Neuronal stem cell (in vitro differentiated cells): Measurements from ENCODE around the gene FBF1.
"Not testable (repeated sequence)": the region's sequence is repeated elsewhere in the genome, so short reads cannot be mapped to it uniquely, and the experiment has no call there.

Source experiments
- DNase-seq: peaks from one replicate; pipeline ENCODE4 v3.0.0-alpha.2; 2013; ENCODE audit warnings: low spot score
- H2AFZ ChIP-seq: one replicate; pipeline ENCODE4 v1.6.1; 2013; ENCODE audit warnings: mild to moderate bottlenecking, low read length, inconsistent platforms
- H2AK5ac ChIP-seq: 2 replicates; pipeline ENCODE4 v1.6.1; 2013; ENCODE audit warnings: low read depth, mild to moderate bottlenecking, inconsistent platforms, low read length, moderate library complexity, mixed read lengths
- H2BK120ac ChIP-seq: 2 replicates; pipeline ENCODE4 v1.6.1; 2013; ENCODE audit warnings: low read depth, mild to moderate bottlenecking, inconsistent platforms, low read length, moderate library complexity, mixed read lengths
- H2BK12ac ChIP-seq: one replicate; pipeline ENCODE4 v1.6.1; 2013; ENCODE audit warnings: low read length, inconsistent platforms
- H2BK15ac ChIP-seq: 2 replicates; pipeline ENCODE4 v1.6.1; 2013; ENCODE audit warnings: mild to moderate bottlenecking, low read length, inconsistent platforms, mixed read lengths
- H2BK5ac ChIP-seq: one replicate; pipeline ENCODE4 v1.6.1; 2013; ENCODE audit warnings: inconsistent platforms, mild to moderate bottlenecking, low read length, moderate library complexity
- H3K14ac ChIP-seq: one replicate; pipeline ENCODE4 v1.6.1; 2013; ENCODE audit warnings: low read length, inconsistent platforms
- H3K18ac ChIP-seq: 2 replicates; pipeline ENCODE4 v1.6.1; 2013; ENCODE audit warnings: low read length, inconsistent platforms
- H3K23ac ChIP-seq: 2 replicates; pipeline ENCODE4 v1.6.1; 2013; ENCODE audit warnings: low read depth, mild to moderate bottlenecking, mixed read lengths, low read length, inconsistent platforms; ENCODE audit not compliant: poor library complexity
- H3K27ac ChIP-seq: replicated peaks from 3 replicates; pipeline ENCODE4 v1.5.1; 2013; ENCODE audit warnings: low read length, inconsistent platforms
- H3K27me3 ChIP-seq, 3 experiments: 2 replicates each; pipeline ENCODE4 v1.6.1; 2013; ENCODE audit warnings: low read length in 3 of 3, mild to moderate bottlenecking in 2 of 3, inconsistent platforms in 1 of 3, low read depth in 1 of 3, mixed read lengths in 1 of 3, moderate library complexity in 1 of 3; ENCODE audit not compliant: control insufficient read depth in 3 of 3, insufficient read depth in 3 of 3
- H3K36me3 ChIP-seq, 2 donors: replicated peaks in 1 of 2; 2 replicates each; pipeline ENCODE4 v1.6.1; 2013; ENCODE audit warnings: low read length in 2 of 2; ENCODE audit not compliant: control insufficient read depth in 2 of 2, insufficient read depth in 2 of 2
- H3K4ac ChIP-seq: 2 replicates; pipeline ENCODE4 v1.6.1; 2013; ENCODE audit warnings: inconsistent platforms, mild to moderate bottlenecking, low read length, moderate library complexity
- H3K4me1 ChIP-seq, 2 donors: 1 replicate in 1 of 2; 2 replicates in 1 of 2; pipeline ENCODE4 v1.6.1; 2013; ENCODE audit warnings: low read length in 2 of 2, low read depth in 1 of 2; ENCODE audit not compliant: control insufficient read depth in 2 of 2, insufficient read depth in 1 of 2
- H3K4me2 ChIP-seq: one replicate; pipeline ENCODE4 v1.6.1; 2013; ENCODE audit warnings: mild to moderate bottlenecking, low read length, inconsistent platforms; ENCODE audit not compliant: insufficient read depth, poor library complexity, severe bottlenecking
- H3K4me3 ChIP-seq, 2 donors: 2 replicates each; pipeline ENCODE4 v1.5.1; 2013; ENCODE audit warnings: low read length in 2 of 2, mild to moderate bottlenecking in 2 of 2, inconsistent platforms in 1 of 2, moderate library complexity in 1 of 2
- H3K79me1 ChIP-seq: one replicate; pipeline ENCODE4 v1.6.1; 2013; ENCODE audit warnings: low read depth, mild to moderate bottlenecking, inconsistent platforms, low read length, moderate library complexity
- H3K9ac ChIP-seq: one replicate; pipeline ENCODE4 v1.6.1; 2013; ENCODE audit warnings: mild to moderate bottlenecking, low read depth, low read length, inconsistent platforms; ENCODE audit not compliant: poor library complexity
- H3K9me3 ChIP-seq, 2 donors: replicated peaks in 1 of 2; 2 replicates each; pipeline versions ENCODE3 to v1.6.1; 2013; ENCODE audit warnings: low read length in 2 of 2, mild to moderate bottlenecking in 2 of 2, inconsistent platforms in 1 of 2, low read depth in 1 of 2, mixed read lengths in 1 of 2, moderate library complexity in 1 of 2; ENCODE audit not compliant: control insufficient read depth in 2 of 2, insufficient read depth in 1 of 2
- H4K8ac ChIP-seq: one replicate; pipeline ENCODE4 v1.6.1; 2013; ENCODE audit warnings: low read depth, mild to moderate bottlenecking, inconsistent platforms, low read length, moderate library complexity
- H4K91ac ChIP-seq: one replicate; pipeline ENCODE4 v1.6.1; 2013; ENCODE audit warnings: low read length, low read depth, mild to moderate bottlenecking, inconsistent platforms; ENCODE audit not compliant: poor library complexity
- WGBS, 2 donors: extraction: QIAGEN DNeasy Blood & Tissue Kit; methylation state at CpG; one replicate each; pipeline ENCODE4 v1.1.7; 2013; ENCODE audit warnings: missing lambda C conversion rate in 2 of 2, mixed read lengths in 1 of 2; ENCODE audit not compliant: insufficient read length in 2 of 2, insufficient replicate concordance in 1 of 2; ENCODE audit errors: extremely low coverage in 2 of 2; 5-methylcytosine and 5-hydroxymethylcytosine counted together

The FBF1 gene

DNA sequence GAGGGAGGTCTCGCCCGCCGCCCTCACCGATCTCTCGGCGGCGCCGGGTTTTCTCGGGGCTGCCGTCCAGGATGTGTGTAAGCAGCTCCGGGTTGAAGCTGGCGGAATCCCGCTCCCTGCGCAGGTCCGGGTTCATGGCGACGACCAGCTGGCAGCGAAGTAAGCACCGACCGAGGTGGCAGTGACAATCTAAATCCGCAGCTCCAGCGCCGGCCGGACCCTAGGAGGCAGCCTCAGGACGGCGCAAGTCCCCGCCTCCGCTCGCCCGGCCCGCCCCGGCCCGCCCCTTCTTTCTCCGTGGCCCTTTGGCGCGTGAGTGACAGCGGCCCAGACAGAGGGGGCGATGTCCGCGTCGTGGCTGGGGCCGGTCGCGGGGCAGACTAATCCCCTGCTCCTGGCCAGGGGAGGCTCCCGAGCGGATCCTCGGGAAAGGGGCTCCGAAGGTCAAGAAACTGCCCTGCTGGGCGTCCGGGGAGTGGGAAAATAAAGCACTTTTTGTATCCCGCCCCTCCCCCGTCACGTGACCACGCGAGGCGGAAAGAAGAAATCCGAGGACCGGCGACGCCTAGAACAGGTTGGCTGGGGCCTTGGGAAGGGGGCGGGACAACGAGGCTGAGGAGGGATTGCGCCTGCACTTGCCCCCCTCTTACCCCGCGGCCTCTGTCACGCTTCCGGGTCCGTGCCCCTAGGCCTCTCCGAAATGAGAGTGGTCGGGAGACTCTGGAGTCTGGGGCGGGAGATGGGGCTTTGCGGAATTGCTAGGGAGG is 38.3 kb upstream of the FBF1 start, which contains the start of the genes ACOX1 and TEN1:
Gene ACOX1 (minus strand): TSS at position 229 of the 767 bp plus-strand sequence. CDS start 93 bp downstream, at position 136.
Gene TEN1 (plus strand): TSS at position 303 of the 767 bp plus-strand sequence. CDS start 6,953 bp downstream, outside the sequence.
- no peaks in the 10 kb centered on the region for H3K4me1 ChIP-seq
- no peak within 1 kb of the TSS for H4K8ac ChIP-seq
- no CpG with 5 or more reads among the region's 72 CpGs for WGBS, 2 donors
- peak within 1 kb of the TSS; percentile 10 for H2BK120ac ChIP-seq
- no peak within 1 kb of the TSS for H4K91ac ChIP-seq
- H2AK5ac ChIP-seq, result peak within 1 kb of the TSS; percentile 49
- no peaks in the 10 kb centered on the region for H3K9me3 ChIP-seq
- H3K79me1 ChIP-seq, result no peaks in the 10 kb centered on the region
- H3K9ac ChIP-seq, result peak within 1 kb of the TSS; percentile 91
- H3K4me2 ChIP-seq, result peak within 1 kb of the TSS; percentile 90
- peak within 1 kb of the TSS; percentile 93 for H2AFZ ChIP-seq
- H3K36me3 ChIP-seq, result peaks cover 0 to 7% of the 10 kb centered on the region in 2 donors
- peak within 1 kb of the TSS; percentile 67 to 87 for H3K4me3 ChIP-seq
- peak within 1 kb of the TSS; percentile 70 for H2BK15ac ChIP-seq
- peak within 1 kb of the TSS; percentile 12 for H3K23ac ChIP-seq
- H2BK12ac ChIP-seq, result no peak within 1 kb of the TSS
- DNase-seq, result peak; percentile 96
- H2BK5ac ChIP-seq, result peak within 1 kb of the TSS; percentile 95
- peak within 1 kb of the TSS; percentile 66 for H3K14ac ChIP-seq
- H3K27ac ChIP-seq, result peak within 1 kb of the TSS; percentile 100
- H3K27me3 ChIP-seq, result no peaks in the 10 kb centered on the region
- H3K4ac ChIP-seq, result no peak within 1 kb of the TSS
- H3K18ac ChIP-seq, result peak within 1 kb of the TSS; percentile 100

DNA sequence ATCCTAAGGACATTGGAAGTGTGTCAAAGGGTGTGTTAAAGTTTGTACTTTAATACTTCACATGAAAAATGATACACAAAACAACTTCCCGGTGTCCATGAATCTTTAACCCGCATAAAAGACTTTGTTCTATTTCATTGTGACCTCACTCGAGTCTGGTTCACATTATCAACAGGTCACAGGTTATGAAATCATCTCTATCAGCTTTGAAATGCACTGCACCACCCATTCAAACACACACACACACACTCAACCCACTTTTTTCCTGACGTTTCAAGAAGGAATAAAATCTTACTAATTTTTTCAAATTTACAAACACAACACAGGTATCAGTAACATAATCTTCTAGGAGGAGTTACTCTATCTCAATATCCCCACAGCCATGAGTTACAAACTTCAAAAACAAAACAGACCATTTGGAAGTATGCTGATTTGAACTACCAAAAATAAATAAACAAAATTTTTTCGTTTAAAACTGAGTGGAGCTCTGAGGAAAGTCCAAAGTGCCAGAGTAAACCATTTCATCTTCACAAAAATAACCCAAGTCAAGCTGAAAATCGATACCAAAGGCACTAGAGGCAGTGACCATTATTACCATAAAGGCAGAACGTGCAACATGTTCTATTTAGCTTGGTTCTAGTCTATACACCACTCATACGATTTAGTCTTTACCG is 35.5 kb upstream of the FBF1 start:
- peaks cover 2 to 22% of the 10 kb centered on the region in 2 donors for H3K36me3 ChIP-seq
- H2BK5ac ChIP-seq, result no peak overlapping the region
- 100% methylated on average over 1 of the region's 9 CpGs for WGBS, 2 donors
- H3K27me3 ChIP-seq, result no peaks in the 10 kb centered on the region
- H2BK120ac ChIP-seq, result no peak overlapping the region
- no peak for DNase-seq
- no peaks in the 10 kb centered on the region for H3K79me1 ChIP-seq
- no peak overlapping the region for H3K9ac ChIP-seq
- H4K91ac ChIP-seq, result no peak overlapping the region
- H2BK12ac ChIP-seq, result no peak overlapping the region
- no peaks in the 10 kb centered on the region for H3K4me1 ChIP-seq
- no peak overlapping the region for H2AK5ac ChIP-seq
- no peak overlapping the region for H3K14ac ChIP-seq
- H3K23ac ChIP-seq, result no peak overlapping the region
- H2AFZ ChIP-seq, result no peak overlapping the region
- H4K8ac ChIP-seq, result no peak overlapping the region
- H3K27ac ChIP-seq, result no peak overlapping the region
- H3K4me3 ChIP-seq, result no peak overlapping the region
- H3K4ac ChIP-seq, result no peak overlapping the region
- H3K18ac ChIP-seq, result no peak overlapping the region
- H2BK15ac ChIP-seq, result no peak overlapping the region
- H3K4me2 ChIP-seq, result no peak overlapping the region
- H3K9me3 ChIP-seq, result no peaks in the 10 kb centered on the region

DNA sequence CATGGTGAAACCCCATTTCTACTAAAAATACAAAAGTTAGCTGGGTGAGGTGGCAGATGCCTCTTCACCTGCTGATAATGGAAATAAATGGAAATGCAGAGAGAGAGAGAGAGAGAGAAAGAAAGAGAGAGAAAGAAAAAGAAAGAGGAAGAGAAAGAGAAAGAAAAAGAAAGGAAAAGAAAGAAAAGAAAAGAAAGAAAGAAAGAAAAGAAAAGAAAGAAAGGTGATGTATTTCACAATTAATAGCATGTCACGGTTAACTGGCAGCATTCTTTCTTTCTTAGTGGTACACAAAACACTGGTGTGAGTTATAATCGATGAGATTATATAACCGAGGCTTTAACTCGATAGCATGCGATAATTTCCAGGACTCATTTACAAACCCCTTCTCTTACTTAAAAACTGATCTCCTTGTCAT is 34.9 kb upstream of the FBF1 start:
- no peaks in the 10 kb centered on the region for H3K9me3 ChIP-seq
- H2BK12ac ChIP-seq, result no peak overlapping the region
- no peak overlapping the region for H2BK5ac ChIP-seq
- no peak overlapping the region for H4K8ac ChIP-seq
- H3K79me1 ChIP-seq, result no peaks in the 10 kb centered on the region
- no peak overlapping the region for H2AFZ ChIP-seq
- no peak overlapping the region for H3K4ac ChIP-seq
- no peaks in the 10 kb centered on the region for H3K4me1 ChIP-seq
- no peak overlapping the region for H3K23ac ChIP-seq
- H4K91ac ChIP-seq, result no peak overlapping the region
- no CpG with 5 or more reads among the region's 5 CpGs for WGBS, 2 donors
- no peak overlapping the region for H3K9ac ChIP-seq
- H3K27me3 ChIP-seq, result no peaks in the 10 kb centered on the region
- H2BK15ac ChIP-seq, result no peak overlapping the region
- H3K18ac ChIP-seq, result no peak overlapping the region
- H3K36me3 ChIP-seq, result peaks cover 2 to 22% of the 10 kb centered on the region in 2 donors
- no peak overlapping the region for H2AK5ac ChIP-seq
- no peak overlapping the region for H3K4me2 ChIP-seq
- no peak overlapping the region for H3K14ac ChIP-seq
- no peak for DNase-seq
- no peak overlapping the region for H3K4me3 ChIP-seq
- no peak overlapping the region for H3K27ac ChIP-seq
- H2BK120ac ChIP-seq, result no peak overlapping the region

DNA sequence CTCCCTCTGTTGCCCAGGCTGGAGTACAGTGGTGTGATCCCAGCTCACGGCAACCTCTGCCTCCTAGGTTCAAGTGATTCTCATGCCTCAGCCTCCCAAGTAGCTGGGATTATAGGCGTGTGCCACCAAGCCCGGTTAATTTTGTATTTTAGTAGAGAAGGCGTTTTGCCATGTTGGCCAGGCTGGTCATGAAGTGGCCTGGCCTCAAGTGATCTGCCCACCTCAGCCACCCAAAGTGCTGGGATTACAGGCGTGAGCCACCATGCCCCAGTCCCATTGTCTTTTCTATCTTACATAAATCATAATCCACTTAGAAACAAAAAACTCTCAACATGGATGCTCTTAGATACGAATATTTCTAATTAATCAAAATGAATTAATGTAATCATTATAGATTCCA is 34.3 kb upstream of the FBF1 start:
- H2BK5ac ChIP-seq, H3K18ac ChIP-seq: not testable (repeated sequence)
- peaks cover 2 to 23% of the 10 kb centered on the region in 2 donors for H3K36me3 ChIP-seq

More for the DNA sequence above, 34.3 kb upstream of the FBF1 start:
- not testable (repeated sequence) for H3K23ac ChIP-seq, H3K27me3 ChIP-seq, H2AK5ac ChIP-seq, H3K9ac ChIP-seq, DNase-seq, H2BK15ac ChIP-seq, H3K4me2 ChIP-seq, H3K4ac ChIP-seq, H4K91ac ChIP-seq, H3K14ac ChIP-seq, H2AFZ ChIP-seq, H3K9me3 ChIP-seq, H2BK120ac ChIP-seq, H4K8ac ChIP-seq, H3K4me1 ChIP-seq, H2BK12ac ChIP-seq, H3K27ac ChIP-seq, H3K79me1 ChIP-seq, H3K4me3 ChIP-seq
- WGBS, 2 donors, result no CpG with 5 or more reads among the region's 6 CpGs
